Activated CD4-positive, alpha-beta T cell treated with anti-CD3 and anti-CD28 coated beads, Interleukin-10, Interleukin-2, amounts not matched to agents 100 ng/mL and 50 ng/mL, durations not matched to agents 16 hours and 8 hours (primary cell): Measurements from ENCODE around the gene FALEC.

Experiments
- DNase-seq: peaks from one replicate; pipeline ENCODE4 v3.0.0-alpha.2; 2020

Gene FALEC

DNA sequence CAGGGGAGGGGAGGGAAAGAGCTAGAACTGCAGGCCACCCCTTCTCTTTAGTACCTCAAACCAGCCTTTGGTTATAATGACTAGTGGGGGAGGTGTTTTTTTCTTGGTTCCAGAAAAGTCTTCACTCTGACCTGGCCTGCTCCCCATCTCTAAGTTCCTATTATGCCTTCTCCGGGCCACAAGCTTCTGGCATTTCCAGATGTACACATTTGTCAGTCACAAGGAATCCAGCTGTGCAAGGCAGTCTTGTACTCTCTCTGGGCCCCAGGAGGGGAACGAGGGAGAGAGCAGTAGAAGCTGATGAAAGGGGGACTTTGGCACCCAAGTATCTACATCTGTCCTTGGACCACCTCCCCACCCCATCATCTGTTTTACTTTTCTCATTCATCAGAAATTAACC, 2.7 kb upstream of the FALEC start:
- no peak for DNase-seq

DNA sequence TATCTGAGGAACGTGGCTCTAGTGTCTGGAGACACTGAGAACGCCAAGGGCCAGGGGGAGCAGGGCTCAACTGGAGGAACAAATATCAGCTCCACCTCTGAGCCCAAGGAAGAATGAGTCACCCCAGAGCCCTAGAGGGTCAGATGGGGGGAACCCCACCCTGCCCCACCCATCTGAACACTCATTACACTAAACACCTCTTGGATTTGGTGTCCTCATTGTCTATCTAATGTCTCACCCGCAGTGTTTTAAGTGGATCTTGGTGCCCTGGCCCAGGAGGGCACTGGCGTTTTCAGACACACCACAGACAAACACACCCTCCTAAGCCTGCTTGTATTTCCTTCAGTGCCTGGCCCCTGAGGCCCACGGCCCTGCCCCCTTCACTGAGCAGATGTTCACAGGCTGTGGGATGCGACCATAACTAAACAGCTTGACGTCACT, 2.2 kb upstream of the FALEC start:
- DNase-seq = no peak

DNA sequence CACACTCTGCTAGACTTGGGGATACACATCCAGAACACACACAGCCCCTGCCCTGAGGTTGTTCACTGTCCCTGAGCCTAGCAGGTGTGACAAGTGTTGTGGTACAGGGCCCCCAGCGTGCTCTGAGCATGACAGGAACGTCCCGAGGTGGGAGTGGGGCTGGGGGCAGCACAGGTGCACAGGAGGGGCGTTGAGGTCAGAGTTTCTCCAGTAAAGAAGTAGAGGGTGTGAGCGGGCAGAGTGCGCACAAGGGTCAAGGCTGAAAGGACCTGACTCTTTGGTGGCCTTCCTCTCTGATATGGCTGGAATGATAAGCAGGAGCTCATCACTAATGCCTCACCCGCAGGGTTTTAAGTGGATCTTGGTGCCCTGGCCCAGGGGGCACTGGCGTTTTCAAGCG, 1.3 kb upstream of the FALEC start:
- no peak for DNase-seq

DNA sequence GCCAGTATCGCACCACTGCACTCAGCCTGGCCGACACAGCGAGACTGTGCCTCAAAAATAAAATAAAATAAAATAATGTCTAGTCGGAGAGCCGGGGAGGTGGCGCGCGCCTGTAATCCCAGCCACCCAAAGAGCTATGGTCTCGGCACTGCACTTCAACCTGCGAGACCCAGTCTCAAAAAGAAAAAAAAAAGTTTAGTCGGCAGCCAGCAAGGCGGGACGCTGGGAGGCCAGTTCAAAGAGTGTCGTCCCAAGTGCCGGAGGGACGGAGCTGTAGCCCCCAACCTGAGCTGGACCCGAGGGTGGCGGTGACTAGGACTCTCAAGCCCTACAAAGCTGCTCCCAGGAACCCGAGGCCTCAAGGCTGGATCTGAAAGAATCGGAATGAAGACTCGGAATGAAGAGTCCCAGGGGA, 632 bp upstream of the FALEC start:
- DNase-seq = no peak

DNA sequence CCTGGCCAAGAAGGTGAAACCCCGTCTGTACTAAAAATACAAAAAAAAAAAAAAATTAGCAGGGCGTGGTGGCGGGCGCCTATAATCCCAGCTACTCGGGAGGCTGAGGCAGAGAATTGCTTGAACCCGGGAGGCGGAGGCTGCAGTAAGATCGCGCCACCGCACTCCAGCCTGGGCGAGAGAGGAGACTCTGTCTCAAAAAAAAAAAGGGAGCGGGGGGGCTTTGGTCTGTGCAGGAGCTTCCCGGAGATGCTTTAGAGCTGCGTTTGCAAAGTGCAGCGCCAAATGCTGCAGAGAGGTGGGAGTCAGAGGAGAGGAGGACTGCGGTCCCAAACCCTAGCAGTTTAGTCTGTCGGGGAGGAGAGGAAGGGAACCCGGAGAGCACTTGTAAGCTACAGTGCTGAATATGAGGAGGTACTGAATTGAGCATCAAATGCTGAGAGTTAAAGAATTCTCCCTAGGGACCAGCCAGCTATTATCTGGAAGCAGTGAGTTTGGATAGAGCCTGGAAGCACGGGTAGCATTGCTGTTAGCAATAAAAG, 569 bp downstream of the FALEC start:
- DNase-seq = no peak

DNA sequence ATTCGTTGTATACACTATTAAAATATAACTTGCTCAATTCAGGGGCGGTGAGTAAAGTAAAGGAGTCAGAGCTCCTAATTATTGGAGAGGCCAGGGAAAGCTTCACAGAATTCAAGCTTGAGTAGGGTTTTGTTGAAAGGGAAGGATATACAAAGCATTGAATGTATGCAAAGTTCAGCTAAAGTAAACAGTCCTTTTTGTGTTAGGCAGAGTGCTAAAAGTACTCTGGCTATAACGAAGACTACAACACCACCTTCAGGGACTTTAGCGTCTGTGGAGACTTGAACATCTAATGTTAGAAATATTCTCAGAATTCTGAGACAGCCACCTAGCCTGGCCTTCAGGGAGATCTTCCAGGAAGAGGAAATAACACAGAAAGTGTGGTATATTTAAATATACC, 1.1 kb downstream of the FALEC start:
- DNase-seq = no peak

DNA sequence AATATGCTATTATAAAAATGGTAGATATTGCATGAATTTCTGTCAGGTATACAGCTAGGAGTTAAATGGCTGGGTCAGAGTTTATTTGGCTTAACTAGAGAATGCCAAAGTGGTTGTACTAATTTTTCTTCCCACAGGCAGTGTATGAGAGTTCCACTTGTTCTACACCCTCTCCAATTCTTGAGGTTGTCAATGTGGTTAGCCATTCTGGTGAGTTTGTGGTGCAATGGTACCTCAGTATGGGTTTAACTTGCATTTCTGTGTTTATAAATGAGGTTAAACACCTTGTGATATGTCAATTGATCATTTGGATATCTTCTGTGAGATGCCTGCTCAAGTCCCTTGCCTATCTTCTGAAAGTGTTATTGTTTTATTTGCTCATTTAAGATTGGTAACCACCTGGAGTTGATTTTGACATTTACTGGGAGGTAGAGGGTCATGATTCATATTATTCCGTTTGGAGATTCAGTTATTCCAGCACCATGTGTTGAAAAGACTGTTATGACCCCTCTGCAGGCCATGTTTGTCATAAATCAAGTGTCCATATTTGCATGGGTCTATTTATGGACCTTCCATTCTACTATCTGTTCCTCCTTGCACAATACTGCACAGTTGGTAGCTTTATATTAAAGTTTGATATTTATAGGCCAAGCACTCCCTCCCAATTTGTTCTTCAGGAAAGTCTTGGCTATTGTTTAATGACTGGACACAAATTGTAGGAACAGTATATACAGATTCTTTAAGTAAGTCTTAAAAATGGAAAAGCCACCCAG, 5.8 kb downstream of the FALEC start:
- DNase-seq = no peak

DNA sequence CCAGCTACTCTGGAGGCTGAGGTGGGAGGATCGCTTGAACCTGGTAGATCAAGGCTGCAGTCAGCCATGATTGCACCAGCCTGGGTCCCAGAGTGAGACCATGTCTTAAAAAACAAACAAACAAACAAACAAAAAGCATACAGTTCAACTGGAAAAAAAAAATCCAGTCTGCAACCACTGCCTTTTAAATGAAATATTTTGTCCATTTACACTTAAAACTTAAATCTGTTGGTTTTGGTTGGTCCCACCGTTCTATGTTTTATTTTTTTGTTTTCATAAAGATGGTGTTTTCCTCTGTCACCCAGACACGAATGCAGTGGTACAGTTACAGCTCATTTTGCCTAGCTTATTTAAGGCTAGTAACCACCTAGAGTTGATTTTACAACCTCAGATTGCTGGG, 9.8 kb downstream of the FALEC start:
- no peak for DNase-seq

DNA sequence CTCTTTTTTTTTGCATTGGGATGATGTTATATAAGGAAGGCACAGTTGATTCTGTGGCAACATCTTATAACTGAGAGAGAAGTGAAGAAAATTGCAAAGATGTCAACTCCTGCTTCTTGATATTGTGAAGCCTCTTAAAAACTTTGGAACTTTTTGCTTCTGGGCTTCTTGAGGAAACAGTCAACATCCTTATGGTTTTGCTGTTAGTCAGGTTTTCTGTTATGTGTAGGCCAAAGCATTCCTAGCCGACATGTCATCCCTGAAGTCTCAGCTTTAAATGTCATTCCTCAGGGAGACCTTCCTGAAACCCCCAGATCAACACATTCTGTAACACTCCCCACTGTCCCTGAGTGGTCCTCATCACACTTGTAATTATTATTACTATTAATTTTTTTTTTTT, 12.6 kb downstream of the FALEC start:
- no peak for DNase-seq

DNA sequence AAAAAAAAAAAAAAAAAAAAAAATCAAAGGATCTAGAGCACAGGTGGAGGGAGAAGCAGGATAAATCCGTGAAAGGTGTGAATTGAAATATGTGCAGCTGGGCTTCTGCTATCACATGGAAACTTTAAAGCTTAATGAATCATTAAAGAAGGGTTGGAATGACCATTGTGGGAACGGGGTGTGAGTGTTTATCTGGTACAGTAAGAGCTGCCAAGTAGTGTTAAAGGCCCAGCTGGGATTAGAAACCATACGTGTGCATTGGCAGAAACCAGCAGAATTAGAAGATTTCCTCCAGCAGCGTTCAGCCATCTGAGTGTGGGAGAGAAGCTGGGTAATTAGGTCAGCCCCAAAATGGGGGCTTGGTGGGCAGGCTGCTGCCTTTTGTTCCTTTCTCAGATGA, 13.5 kb downstream of the FALEC start:
- no peak for DNase-seq

DNA sequence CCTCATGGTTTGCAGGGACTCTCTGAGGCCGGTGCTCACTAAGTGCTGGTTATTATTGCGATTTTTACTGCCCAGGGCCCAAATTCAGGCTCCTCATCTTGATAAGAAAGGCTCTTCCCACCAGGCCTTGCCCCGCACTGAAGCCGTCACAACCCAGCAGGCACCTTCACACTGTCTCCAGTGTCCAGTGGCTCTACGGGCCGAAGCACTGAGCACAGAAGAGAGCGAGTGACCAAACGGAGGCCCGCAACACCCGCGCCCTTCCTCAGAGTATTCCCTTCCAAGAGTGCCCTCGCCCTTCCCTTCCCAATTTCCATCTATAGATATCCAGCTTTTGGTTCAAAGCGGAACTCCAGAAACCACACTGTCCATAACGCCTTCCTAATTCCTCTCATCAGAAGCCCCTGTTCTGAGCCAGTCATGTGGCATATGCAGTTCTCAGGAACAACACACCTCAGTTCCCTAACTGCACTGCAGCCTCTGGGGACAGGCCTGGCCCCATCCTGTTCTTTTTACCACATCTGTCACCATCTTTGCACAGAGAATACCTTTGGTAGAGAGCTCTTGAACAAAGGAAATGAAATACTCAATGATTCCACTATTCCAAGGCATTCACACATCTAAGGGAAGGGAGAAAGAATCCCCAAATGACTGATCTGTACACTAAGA, 15.1 kb downstream of the FALEC start:
- no peak for DNase-seq

DNA sequence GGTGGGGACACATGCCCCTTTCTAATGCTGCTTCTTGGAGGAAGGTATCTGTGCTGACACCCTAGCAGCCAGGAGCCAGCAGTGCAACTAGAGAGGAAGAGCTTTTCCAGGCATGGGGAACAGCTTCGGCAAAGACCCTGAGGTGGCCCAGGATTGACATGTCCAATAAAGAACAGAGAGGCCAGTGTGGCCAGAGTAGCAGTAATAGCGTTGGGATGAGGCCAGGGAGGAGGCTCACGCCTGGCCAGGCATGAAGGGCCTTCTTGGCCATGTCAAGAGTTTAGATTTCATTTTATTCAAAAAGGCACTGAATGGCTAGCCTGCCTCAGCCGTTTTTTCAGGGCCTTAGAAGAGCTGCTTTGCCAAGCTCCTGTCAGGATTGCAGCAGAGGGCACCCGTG, 17.3 kb downstream of the FALEC start:
- no peak for DNase-seq

DNA sequence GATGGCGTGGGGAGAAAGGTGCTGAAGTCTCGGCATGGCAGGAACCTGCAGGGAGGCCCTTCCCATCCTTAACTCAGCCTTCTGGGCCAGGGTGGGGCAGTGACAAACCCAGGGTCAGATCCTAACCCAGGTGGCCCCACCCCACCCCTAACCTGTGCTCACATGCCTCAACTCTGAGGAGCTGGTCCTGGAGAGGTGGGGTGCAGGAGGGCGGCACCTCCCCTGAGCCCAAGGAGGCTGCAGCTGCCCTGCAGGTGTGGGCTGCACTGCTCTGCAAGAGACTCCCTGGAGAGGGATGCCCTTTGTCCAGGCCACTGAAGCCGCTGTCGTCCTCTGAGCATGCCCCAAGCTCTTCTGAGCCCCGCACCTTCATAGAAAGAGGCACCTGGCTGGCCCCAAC, 18.4 kb downstream of the FALEC start:
- no peak for DNase-seq

DNA sequence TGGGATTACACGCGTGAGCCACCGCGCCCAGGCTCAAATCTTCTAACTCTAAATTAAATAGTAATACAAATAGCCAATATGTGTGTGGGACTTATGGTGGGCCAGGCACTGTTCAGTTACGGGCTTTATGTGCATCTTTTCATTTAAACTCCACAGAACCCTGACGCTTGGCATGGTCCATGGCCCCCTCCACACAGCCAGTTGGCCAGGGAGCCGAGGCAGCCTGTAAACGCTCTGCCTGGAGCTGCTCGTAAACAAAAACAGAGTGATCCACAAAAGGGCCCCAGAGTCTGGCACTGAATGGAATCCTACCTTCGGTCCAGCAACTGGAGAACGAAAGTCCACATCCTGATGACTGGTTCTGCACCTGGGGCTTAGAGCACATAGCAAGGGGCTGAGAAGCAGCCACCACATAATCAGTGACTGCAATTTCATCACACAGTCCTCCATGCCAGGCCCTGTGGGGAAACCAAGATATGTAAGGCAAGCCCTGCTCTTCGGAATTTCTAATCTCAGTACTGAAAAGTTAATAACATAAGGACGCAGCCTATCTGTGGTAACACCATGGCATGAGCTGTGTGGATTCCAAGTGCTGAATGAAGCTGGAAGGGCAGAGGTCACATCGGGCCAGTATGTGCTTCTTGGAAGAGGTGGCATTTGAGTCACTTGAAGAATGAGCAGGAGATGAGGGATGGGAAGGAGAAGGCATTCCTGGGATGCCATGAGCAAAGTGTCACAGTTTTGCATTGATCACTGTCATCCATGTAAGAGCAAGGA, 20.1 kb downstream of the FALEC start:
- DNase-seq = no peak

DNA sequence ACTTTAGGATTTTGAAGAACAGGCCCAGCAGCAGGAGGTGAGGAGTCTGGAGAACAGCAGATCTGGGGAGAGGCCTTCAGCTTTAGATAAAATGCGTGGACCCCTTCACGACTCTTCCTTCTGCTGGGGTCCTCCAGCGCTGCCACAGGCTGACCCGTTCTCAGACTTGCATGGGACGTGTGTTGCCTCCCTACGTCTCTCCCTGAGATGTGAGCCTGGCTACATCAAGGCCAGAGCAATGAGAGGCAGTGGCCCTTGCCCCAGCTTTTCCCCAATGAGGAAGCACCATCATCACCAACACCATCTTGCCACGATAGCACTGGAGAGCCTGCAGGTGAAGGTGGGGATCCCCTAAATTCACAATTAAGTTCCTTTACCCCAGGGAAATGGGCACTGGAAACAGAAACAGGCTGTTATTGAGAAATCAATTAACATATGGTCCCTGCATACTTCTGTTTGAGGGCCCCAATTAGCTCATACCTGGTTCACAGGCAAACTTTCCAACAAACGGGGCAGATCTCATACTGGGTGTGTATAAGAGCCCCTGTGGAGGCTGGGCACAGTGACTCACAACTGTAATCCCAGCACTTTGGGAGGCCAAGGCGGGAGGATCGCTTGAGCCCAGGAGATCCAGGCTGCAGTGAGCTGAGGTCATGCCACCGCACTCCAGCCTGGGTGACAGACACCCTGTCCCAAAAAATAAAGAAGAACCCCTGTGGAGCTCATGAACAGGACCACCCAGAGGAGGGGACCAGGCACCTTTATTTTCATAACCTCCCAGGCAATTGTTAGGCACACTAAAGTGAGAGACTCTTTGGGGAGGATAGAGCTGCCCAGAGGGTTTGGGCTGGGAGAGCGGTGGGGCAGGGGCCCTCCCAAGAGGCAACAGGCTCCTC, 21.5 kb downstream of the FALEC start:
- DNase-seq = no peak

DNA sequence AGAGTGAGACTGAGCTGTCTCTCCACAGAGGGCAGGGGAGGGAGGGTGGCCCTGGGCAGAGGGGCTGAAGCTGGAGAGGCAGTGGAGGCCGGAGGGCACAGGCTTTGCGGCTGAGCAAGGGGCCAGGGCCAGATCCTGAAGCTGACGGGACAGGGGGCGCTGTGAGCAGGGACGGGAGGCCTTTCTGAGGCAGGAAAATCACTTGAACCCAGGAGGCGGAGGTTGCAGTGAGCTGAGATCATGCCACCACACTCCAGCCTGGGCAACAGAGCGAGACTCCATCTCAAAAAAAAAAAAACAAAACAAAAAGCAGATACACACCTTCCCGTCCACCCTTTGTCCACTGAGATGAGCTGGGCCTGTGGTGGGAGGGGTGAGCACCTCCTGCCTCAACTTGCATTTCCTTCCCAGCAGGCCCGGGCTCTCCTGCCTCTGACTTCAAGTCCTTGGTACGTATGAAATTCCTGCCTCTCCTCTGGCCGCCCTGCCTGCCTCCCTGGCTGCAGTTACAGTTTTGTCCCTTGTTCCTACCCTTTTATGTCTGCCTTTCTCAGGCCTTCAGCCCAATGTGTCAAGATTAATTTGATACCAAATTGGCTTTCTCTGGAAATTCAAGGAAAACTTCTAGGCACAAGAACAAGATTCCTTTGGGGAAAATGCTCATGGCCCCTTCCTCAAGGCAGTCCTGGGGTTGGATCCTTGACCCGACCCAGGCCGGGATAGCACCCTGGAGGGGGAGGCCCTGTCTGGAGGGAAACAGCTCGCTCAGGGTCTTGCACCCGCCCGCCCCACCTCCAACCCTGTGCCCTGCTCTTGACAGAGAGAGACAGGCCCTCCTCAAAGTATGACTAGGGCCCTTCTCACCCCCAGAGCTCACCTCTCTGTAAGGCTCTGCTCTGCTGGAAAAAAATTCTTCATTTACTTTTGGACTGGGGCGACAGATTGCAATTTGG, 22.5 kb downstream of the FALEC start:
- no peak for DNase-seq

DNA sequence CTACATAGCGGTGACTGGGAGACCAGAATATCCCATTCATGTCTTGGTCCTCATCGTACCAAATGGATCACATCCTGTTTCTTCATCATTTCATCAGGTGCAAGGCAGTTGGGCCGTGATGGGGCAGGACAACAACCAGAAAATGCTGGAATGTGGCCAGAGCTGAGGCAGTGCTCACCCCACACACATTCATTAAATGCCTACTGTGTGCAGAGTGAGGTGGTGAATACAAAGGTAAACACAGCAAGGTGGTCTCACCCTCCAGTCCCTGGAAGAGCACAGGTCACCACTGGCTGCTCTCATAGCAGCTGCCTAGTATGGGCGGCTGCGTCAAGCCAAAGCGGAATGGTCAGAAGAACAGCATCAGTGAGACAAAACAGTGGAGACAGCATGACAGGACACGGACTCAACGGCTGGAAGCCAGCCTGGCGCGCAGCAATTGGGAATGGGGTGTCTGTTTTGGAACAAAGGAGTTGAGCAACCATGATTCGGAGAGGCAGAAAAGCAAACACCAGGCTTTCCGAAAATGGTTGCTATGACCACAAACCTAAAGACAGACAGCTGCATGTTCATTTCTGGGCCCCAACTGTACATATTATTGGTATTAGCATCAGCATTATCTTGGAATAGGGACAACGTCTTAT, 28.1 kb downstream of the FALEC start:
- no peak for DNase-seq

DNA sequence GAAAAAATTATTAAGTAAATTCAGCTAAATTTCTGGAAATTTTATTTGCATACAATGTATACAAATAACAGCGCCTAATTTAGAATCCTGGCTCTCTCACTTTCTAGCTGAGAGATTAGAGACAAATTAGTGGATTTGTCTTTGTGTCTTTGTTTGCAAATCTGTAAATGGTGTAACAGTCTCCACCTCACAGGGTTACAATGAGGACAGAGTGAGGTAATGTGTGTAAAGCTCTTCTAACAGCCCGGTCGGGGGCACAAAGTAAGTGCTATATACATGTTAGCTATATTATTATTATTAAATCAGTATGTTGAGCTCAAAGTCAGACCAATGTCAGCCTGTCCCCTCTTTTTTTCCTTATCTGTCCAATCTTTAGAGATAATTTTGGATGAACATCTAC, 28.7 kb downstream of the FALEC start:
- no peak for DNase-seq

DNA sequence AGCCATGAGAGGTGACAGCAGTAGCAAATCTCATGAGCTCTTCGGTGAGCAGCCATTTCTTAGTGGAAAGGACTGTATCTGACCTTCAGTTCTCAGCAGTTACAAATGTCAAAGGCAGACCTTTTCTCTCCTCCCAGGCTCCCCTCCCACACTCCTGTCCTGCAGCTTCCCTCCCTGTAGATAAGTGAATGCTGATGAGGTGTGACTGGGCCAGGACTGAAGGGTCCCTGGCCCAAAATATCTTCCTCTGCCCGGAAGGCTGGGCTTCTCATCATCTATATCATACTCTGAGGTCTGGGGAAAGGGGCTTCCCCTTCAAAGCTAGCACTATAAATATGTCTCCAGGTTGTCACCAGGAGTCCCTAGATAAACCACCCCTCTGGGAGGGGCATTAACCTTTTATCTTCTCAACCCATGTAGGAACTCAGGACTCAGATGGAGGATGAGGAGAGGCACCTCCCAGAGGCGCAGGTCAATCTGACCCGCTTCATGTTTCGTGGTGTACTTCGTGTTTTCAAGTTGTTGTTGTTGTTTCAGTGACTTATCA, 30.0 kb downstream of the FALEC start:
- no peak for DNase-seq

DNA sequence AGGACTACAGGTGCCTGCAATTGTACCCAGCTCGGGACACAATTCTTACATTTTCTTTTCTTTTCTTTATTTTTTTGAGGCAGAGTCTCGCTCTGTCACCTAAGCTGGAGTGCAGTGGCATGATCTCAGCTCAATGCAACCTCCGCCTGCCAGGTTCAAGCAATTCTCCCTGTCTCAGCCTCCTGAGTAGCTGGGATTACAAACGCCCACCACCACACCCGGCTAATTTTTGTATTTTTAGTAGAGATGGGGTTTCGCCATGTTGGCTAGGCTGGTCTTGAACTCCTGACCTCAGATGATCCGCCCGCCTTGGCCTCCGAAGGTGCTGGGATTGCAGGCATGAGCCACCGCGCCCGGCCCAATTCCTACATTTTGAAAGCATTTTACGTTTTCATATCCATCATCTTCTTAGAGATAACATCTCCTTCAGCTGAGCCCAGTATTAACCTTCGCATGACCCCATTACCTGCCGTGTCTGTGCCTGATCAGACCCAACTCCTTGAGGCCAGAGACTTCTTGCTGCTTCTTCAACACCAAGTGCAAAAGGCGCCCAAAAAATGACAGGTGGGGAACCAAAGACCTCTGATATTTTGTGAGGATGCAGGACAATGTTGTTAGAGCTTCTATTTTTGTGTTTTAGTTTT, 30.9 kb downstream of the FALEC start:
- no peak for DNase-seq
